Erythroblast (primary cell): ENCODE results near the gene CRY2.

Experiments
- GATA1 ChIP-seq: IDR thresholded peaks from 2 replicates; pipeline ENCODE4 v1.6.1; 2011; ENCODE audit warnings: low read depth, mild to moderate bottlenecking, control low read depth, low read length, moderate library complexity
- POLR2A ChIP-seq: IDR thresholded peaks from 2 replicates; pipeline ENCODE4 v1.6.1; 2011; ENCODE audit warnings: mild to moderate bottlenecking, low read length

- TF ChIP-seq POLR2A (no peak), GATA1 (no peak)
Observed at GRCh38 chr11:45892856-45893255, 45.6 kb downstream of the CRY2 start.
